K562 (cell line): ENCODE results near the gene ZNF622. TPM values are rescaled to one million over a fixed set of nuclear protein-coding genes. Genes with fewer than 3 reads are reported as not detected.

ENCODE experiments used
- ATAC-seq: fragments of 200-7000 bp; cut with Tn5 transposase; 3 replicates; pipeline ENCODE4 v1.9.1; 2020; ENCODE audit warnings: moderate library complexity
- BruUV-seq: library from RNA; stranded (reverse); fragments of 400-500 nt; replicated peaks from 2 replicates; lab custom pipeline; 2021; lab: Mats Ljungman, UMichigan
- CTCF ChIA-PET: fragments of 300-600 bp; formaldehyde crosslinking; extraction: SDS; loops from one replicate; lab custom pipeline; 2021; ENCODE audit warnings: low intra/inter-chr PET ratio; lab: Yijun Ruan, JAX
- POLR2A ChIA-PET: fragments of 300-600, 350-650 bp; sonication (Branson Sonifier 250); formaldehyde crosslinking; extraction: SDS; loops from one replicate; lab custom pipeline; 2021; ENCODE audit warnings: antibody characterized with exemption, inconsistent platforms; lab: Yijun Ruan, JAX
- DNase-seq, 4 experiments: peaks; one replicate each; pipeline versions ENCODE4 v3.0.0 to v3.0.0-alpha.2; 2011 to 2018; ENCODE audit warnings: low spot score in 3 of 4, mixed read lengths in 3 of 4; ENCODE audit errors: extremely low read depth in 1 of 4
- FAIRE-seq: peaks from 2 replicates; lab custom pipeline; 2011; peaks lifted over from hg19 to GRCh38; lab: Jason Lieb, UNC
- H2AFZ ChIP-seq: 2 replicates; pipeline ENCODE4 v1.6.0; 2011; ENCODE audit warnings: low read depth, low read length, control low read depth, inconsistent platforms
- H3K27ac ChIP-seq: fragments of 200-600 bp; 3 replicates; pipeline ENCODE4 v1.8.0; 2011; ENCODE audit warnings: low read depth, mild to moderate bottlenecking, control low read depth, inconsistent platforms, low read length, moderate library complexity, mixed read lengths; ENCODE audit errors: extremely low read depth
- H3K27me3 ChIP-seq, 2 experiments: fragments of 300-600 bp in 1 of 2; 2 replicates in 1 of 2; 3 replicates in 1 of 2; pipeline versions ENCODE4 v1.6.0 to v1.8.0; 2011; ENCODE audit warnings: inconsistent platforms in 2 of 2, low read length in 2 of 2, mild to moderate bottlenecking in 1 of 2, mixed read lengths in 1 of 2, moderate library complexity in 1 of 2; ENCODE audit not compliant: control insufficient read depth in 2 of 2, insufficient read depth in 2 of 2
- H3K36me3 ChIP-seq: fragments of 300-600 bp; 3 replicates; pipeline ENCODE4 v1.8.0; 2011; ENCODE audit warnings: mild to moderate bottlenecking, low read length, inconsistent platforms; ENCODE audit not compliant: control insufficient read depth, insufficient read depth
- H3K4me1 ChIP-seq, 2 experiments: fragments of 200-600 bp in 1 of 2; replicated peaks in 1 of 2; 2 replicates in 1 of 2; 3 replicates in 1 of 2; pipeline versions ENCODE4 v1.5.1 to v1.8.0; 2011; ENCODE audit warnings: inconsistent platforms in 2 of 2, low read length in 2 of 2, mild to moderate bottlenecking in 1 of 2, mixed read lengths in 1 of 2, moderate library complexity in 1 of 2; ENCODE audit not compliant: control insufficient read depth in 2 of 2, insufficient read depth in 2 of 2
- H3K4me2 ChIP-seq: 2 replicates; pipeline ENCODE4 v1.6.1; 2011; ENCODE audit warnings: low read length, control low read depth, inconsistent platforms, mixed read lengths; ENCODE audit not compliant: insufficient read depth
- H3K4me3 ChIP-seq: fragments of 200-600 bp; sonication (generic), shearing (Covaris generic); 2 replicates; pipeline ENCODE4 v1.5.1; 2016; ENCODE audit warnings: control low read depth, inconsistent platforms
- H3K79me2 ChIP-seq: fragments of 200-600 bp; 3 replicates; pipeline ENCODE4 v1.8.0; 2011; ENCODE audit warnings: low read length, inconsistent platforms; ENCODE audit not compliant: control insufficient read depth, insufficient read depth
- H3K9ac ChIP-seq, 2 experiments: 2 replicates each; pipeline versions ENCODE4 v1.6.0 to v1.6.1; 2011; ENCODE audit warnings: low read depth in 2 of 2, low read length in 2 of 2, control low read depth in 1 of 2, inconsistent platforms in 1 of 2, mild to moderate bottlenecking in 1 of 2, mixed read lengths in 1 of 2; ENCODE audit not compliant: insufficient read depth in 1 of 2
- H3K9me1 ChIP-seq: one replicate; pipeline ENCODE4 v1.6.0; 2011; ENCODE audit warnings: inconsistent platforms, mild to moderate bottlenecking, low read length, moderate library complexity; ENCODE audit not compliant: control insufficient read depth, insufficient read depth
- H3K9me3 ChIP-seq: replicated peaks from 2 replicates; pipeline ENCODE4 v1.5.1; 2011; ENCODE audit warnings: low read depth, low read length, inconsistent platforms; ENCODE audit not compliant: control insufficient read depth, insufficient read depth
- H4K20me1 ChIP-seq: replicated peaks from 2 replicates; pipeline ENCODE4 v1.6.1; 2011; ENCODE audit warnings: low read length, inconsistent platforms, mixed read lengths; ENCODE audit not compliant: control insufficient read depth, insufficient read depth
- RBM25 ChIP-seq: fragments of 200-400 bp; formaldehyde crosslinking; IDR thresholded peaks from 2 replicates; pipeline ENCODE4 v1.6.1; 2018; ENCODE audit warnings: low read length, low read depth, moderate library complexity; ENCODE audit not compliant: severe bottlenecking
- SPI1 ChIP-seq: IDR thresholded peaks from 2 replicates; pipeline ENCODE4 v1.6.1; 2011; ENCODE audit warnings: low read depth, low read length, control low read depth, borderline replicate concordance
- VEZF1 ChIP-seq: fragments of 200-800 bp; sonication (Bioruptor generic); IDR thresholded peaks from 2 replicates; pipeline ENCODE4 v1.6.1; 2017; ENCODE audit warnings: missing genetic modification characterization, missing compliant biosample characterization
- ZNF584 ChIP-seq: fragments of 200-800 bp; sonication (Bioruptor generic); IDR thresholded peaks from 2 replicates; pipeline ENCODE4 v1.6.1; 2016; ENCODE audit warnings: low read depth, mild to moderate bottlenecking, missing genetic modification characterization, missing compliant biosample characterization
- WGBS: fragments of 100-300 bp; shearing (Covaris generic); methylation state at CpG from one replicate; pipeline ENCODE4 v1.1.6; 2016; ENCODE audit warnings: low coverage, mixed read lengths; ENCODE audit not compliant: insufficient coverage; ENCODE audit errors: missing lambda C conversion rate; 5-methylcytosine and 5-hydroxymethylcytosine counted together
- in situ Hi-C: fragments of 300-500 bp; cut with MboI; formaldehyde crosslinking; loops from 4 replicates; pipeline ENCODE4 v1.15.0; 2018; ENCODE audit warnings: inconsistent platforms, mixed read lengths
- intact Hi-C: fragments of 100-400 bp; cut with micrococcal nuclease; formaldehyde crosslinking; loops from 2 replicates; pipeline ENCODE4 v1.14.2; 2022
- polyA plus RNA-seq, 8 experiments: library from polyadenylated mRNA; depleted of rRNA in 4 of 8; stranded (reverse) in 5 of 8; unstranded in 3 of 8; fragments of >200 nt; fragmentation: Nextera tagmentation in 2 of 8; fragmentation: Illumina TruSeq in 1 of 8; extraction: Ambion mirVana in 2 of 8; extraction: Trizol in 1 of 8; gene quantifications; 2 replicates each; pipeline versions ENCODE4 v1.2.1 to v1.2.3, GENCODE V29; 2011 to 2014; ENCODE audit warnings: inconsistent platforms in 1 of 8, missing spikeins in 1 of 8
- total RNA-seq, 7 experiments: library from RNA; depleted of rRNA in 6 of 7; stranded (reverse); fragments of >200 nt in 6 of 7; fragmentation: Illumina TruSeq in 2 of 7; extraction: Trizol in 2 of 7; gene quantifications; 2 replicates each; pipeline versions ENCODE4 v1.2.1 to v1.2.3, GENCODE V29; 2011 to 2021; ENCODE audit warnings: low replicate concordance in 1 of 7

Gene ZNF622
- total and polyA plus RNA-seq, 9 of the 15 experiments (the other 6 are each of a cell fraction or from before 2014, with no cell fraction given), result 9.6 to 51.5 (median 32.3) TPM

- H3K36me3 ChIP-seq, result no peaks in the 10 kb centered on the region
- 0% methylated on average over 2 of the region's 2 CpGs for WGBS
- ATAC-seq, result no peak
These were observed 50.7 kb downstream of the ZNF622 start for GRCh38 chr5:16414861-16415260.

More at GRCh38 chr5:16414861-16415260, 50.7 kb downstream of the ZNF622 start:
- Histone ChIP-seq H2AFZ (no peak overlapping the region), H3K79me2 (no peaks in the 10 kb centered on the region), H3K9me1 (no peaks in the 10 kb centered on the region), H3K9me3 (no peaks in the 10 kb centered on the region), H4K20me1 (no peaks in the 10 kb centered on the region), H3K27ac (no peak overlapping the region), H3K4me3 (no peak overlapping the region), H3K4me1 (peaks cover 13 to 15% of the 10 kb centered on the region in 2 experiments; a peak in 3 of 5 replicates), H3K27me3 (peaks cover 3 to 8% of the 10 kb centered on the region in 2 experiments; a peak in 1 of 5 replicates), H3K4me2 (no peak overlapping the region), H3K9ac (no peak overlapping the region)
- TF ChIP-seq RBM25 (no peak), SPI1 (no peak), ZNF584 (no peak), VEZF1 (CRISPR knock-in tag) (no peak)
- intact Hi-C loops, result no loop called here
- ChIA-PET POLR2A (no interaction called here), CTCF (no interaction called here)
- FAIRE-seq (no peak), DNase-seq (no peak)
- BruUV-seq, result no TSS peak
- in situ Hi-C loops, result no loop called here
